ENCODE results near the gene CFAP46.
"Not testable (repeated sequence)": the region's sequence is repeated elsewhere in the genome, so short reads cannot be mapped to it uniquely, and the experiment has no call there.

The CFAP46 gene

GRCh38 chr10:132784866-132785722 lies 157.3 kb downstream of the CFAP46 start:
- DNase-seq: no peak

DNA sequence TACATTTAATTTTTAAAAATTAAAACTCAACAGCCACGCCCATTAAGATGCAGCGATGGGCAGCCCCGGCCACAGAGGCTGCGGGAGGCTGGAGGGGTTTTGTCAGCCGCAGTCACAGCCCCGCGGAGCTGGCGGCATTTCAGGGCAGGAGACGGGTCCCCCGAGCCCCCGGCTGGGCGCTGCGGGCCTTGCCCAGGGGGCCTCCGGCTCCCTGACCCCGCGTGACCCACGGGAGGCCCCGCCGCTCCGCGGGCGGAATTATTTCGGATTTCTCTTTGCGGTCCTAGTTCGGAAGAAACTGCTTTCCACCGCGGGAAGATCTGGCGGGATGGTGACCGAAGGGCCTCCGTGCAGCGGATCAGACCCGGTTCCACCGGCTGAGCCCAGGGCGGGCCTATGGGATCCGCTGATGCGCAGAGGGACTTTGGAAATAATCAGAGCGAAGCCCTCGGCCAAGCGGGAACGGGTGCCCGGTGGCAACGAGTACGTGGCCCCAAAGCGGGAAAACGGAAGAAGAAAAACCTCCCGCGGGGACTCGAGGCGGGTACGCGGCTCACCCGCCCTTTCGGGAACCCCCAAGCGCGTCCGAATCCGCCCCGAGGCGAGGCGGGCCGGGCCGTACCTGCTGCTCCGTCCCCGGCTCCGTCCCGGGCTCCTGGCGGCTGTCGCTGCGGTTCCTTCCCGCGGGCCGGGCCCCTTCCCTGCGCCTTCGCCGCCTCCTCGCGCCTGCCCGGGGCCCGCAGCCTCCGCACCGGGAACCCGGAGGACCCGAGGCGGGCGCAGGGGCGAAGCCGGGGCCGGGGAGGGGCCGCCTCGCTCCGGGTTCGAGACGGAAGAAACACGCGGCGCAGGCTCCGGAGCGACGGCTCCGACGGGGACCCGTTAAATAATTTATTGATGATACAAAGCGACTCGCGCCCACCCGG lies 158.2 kb downstream of the CFAP46 start:
- DNase-seq: no peak

- no peak for DNase-seq
Measured at GRCh38 chr10:132783165-132783939, 159.0 kb downstream of the CFAP46 start.

- no peak for DNase-seq
Measured at GRCh38 chr10:132781556-132781955, 160.8 kb downstream of the CFAP46 start.

GRCh38 chr10:132780356-132780755 lies 162.0 kb downstream of the CFAP46 start:
- no peak for DNase-seq

- DNase-seq: no peak
Measured at GRCh38 chr10:132779549-132780294, 162.6 kb downstream of the CFAP46 start.

GRCh38 chr10:132777441-132777840 lies 164.9 kb downstream of the CFAP46 start:
- no peak for DNase-seq

DNA sequence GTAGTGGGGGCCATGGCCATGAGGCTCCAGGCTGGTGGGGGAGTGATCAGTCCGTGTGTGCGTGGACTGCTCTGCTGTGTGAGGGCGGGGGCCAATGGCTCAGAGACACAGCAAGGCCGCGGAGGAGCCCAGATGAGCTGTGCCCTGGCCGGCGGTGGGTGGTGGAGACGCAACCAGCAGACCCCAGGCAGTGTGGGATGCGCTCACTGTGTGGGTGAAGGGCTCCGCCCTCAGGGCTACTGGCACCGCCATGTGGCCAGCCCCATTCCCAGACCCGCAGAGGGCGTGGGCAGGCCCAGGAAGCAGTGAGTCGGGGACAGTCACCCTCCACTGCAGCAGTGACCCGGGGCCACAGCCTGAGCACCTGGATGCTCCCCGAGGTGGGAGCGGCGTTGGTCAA lies 165.5 kb downstream of the CFAP46 start:
- no peak for DNase-seq

DNA sequence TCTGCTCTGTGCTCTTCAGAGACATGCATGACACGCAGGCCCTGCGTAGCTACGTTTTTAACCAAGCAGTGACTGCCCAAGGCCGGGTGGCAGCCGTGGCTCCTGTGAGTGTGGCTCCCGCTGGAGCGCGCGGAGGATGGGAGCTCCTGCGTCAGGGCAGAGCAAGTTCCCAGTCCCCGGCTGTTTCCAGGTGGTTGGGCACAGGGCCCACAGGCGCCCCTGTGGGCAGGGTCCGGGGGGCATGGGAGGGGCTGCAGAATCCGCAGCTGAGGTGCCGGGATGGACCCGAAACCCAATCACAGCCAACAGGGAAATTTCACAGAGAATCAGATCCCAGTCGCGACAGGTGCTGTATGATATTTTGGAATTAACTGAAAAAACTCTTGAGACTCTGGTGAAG lies 166.2 kb downstream of the CFAP46 start:
- no peak for DNase-seq

DNA sequence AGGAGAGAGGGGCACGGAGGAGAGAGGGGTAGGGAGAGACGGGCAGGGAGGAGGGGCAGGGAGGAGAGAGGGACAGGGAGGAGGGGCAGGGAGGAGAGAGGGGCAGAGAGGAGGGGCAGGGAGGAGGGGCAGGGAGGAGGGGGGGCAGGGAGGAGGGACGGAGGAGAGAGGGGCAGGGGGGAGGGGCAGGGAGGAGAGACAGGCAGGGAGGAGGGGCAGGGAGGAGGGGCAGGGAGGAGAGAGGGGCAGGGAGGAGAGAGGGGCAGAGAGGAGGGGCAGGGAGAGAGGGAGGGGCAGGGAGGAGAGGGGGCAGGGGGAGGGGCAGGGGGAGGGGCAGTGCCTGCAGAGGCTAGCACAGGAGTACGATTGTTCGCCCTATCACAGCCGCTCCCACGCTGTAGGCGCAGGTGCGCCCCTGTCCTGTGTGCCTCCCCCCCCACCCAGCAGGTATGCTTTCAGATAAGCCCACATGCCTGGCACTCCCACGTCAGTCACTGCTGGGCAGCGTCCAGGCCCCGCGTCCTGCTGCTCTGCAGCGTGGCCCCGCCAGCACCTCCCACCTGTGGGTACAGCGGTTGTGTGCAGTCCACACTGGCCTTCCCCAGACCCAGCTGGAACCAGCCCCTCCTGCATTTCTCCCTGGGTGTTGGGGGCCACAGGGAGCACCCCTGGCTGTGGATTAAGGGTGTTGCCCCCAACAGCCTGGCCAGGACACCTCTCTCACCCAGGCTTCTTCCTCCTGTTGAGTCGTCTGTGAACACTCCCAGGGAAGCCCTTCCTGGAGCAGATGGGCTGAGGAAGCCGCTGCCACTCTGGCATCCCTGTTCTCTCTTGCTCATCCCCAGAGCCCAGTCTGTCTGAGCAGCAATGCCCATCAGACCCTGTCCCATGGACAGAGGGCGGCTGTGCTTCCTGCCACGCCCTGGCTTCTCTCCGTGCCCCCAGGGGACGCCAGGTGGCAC lies 167.2 kb downstream of the CFAP46 start:
- DNase-seq: peak; percentile 88

DNA sequence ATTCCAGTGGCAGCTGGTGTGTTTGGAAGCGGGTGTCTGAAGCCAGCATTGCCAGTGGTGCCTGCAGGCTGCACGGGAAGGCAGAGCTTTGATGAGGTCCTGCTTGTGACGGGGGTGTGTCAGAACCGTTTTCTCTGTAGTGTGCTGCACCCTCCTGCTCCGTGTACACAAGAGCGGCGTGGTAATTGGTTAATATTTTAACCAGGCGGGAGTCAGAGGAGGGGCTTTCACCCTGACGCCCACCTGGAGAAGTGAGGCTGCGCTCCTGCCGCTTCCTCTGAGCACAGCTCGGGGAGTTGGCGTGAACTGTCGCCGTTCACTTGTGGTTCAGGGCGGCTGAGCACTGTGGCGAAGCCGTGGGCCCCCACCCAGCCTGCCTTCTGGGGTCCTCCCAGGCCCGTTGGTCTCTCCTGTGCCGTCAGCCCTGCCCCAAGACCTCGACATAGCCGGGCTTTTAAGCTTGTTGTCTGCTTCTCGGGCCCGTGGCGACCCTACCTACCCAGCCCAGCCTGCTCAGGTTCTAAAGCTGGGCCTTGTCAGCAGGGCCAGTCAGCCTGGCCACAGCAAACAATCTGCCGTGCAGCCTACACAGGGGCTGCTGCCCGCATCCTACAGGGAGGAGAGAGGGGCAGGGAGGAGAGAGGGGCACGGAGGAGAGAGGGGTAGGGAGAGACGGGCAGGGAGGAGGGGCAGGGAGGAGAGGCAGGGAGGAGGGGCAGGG lies 168.0 kb downstream of the CFAP46 start:
- peak; percentile 17 for DNase-seq

- DNase-seq: not testable (repeated sequence)
Measured at GRCh38 chr10:132772816-132773215, 169.6 kb downstream of the CFAP46 start.

DNA sequence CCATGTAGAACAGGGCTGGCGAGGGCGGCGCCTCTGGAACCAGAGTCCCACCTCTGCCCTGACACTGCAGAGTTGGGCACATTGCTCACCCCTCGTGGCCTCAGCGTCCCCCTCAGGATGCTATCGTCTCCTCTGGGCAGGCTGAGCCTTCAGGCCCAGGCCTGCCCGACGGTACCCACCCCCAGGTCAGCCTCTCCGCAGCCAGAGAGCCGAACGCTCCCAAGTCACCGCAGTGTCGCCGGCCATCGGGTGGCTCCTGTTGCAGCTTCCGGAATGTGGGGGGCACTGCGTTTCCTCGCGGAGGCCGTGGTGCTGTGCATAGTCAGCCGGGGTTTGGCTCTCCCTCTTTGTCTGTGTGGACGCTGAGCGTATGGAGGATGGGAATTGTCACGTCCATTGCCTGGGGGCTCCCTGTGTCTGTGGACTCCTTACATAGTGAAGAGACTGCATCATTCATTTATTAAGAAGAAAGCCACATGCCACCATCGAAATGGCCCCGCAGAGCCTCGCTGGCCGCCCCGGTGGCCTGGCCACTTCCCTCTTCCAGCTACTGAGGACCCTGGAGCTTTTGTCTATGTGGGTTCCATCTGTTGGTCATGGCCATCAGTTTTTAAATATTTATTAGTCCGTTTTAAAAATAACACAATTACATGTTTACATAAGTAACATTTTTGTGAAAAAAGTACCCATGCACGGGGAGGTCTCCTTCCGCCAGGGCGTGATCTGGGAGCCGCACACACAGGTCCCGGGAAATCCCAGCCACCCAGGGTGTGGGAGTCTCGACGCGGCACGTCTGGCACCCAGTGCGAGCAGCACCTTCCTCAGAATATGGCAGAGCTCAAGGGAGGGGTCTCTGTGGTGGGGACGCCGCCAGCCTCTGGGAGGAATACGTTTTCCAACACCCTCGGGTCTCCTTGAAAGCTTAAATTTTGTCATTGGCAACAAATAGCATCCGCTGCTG lies 172.0 kb downstream of the CFAP46 start:
- no peak for DNase-seq

- DNase-seq: no peak
Measured at GRCh38 chr10:132768346-132769248, 173.8 kb downstream of the CFAP46 start.

- DNase-seq: no peak
Measured at GRCh38 chr10:132766291-132766690, 176.1 kb downstream of the CFAP46 start.

GRCh38 chr10:132765435-132765834 lies 176.9 kb downstream of the CFAP46 start:
- no peak for DNase-seq

- no peak for DNase-seq
Measured at GRCh38 chr10:132764108-132764507, 178.3 kb downstream of the CFAP46 start.

- DNase-seq: no peak
Measured at GRCh38 chr10:132763545-132763944, 178.8 kb downstream of the CFAP46 start.
